GM23338 (cell line): Measurements from ENCODE around the gene PPP1R2. TPM values are rescaled to one million over a fixed set of nuclear protein-coding genes. Genes with fewer than 3 reads are reported as not detected.

ENCODE experiments used
- ATAC-seq: fragments of 200-7000 bp; cut with Tn5 transposase; 3 replicates; pipeline ENCODE4 v1.9.1; 2020
- DNase-seq: peaks from one replicate; pipeline ENCODE4 v3.0.0-alpha.2; 2015; ENCODE audit warnings: low spot score
- H2AFZ ChIP-seq: fragments of 200-600 bp; sonication (generic); 2 replicates; pipeline ENCODE4 v1.8.0; 2016; ENCODE audit warnings: antibody characterized with exemption, mild to moderate bottlenecking, moderate library complexity
- H3F3A ChIP-seq: fragments of 200-600 bp; sonication (generic); replicated peaks from 2 replicates; pipeline ENCODE4 v1.8.0; 2017; ENCODE audit warnings: antibody characterized with exemption, mixed run types, low read depth
- H3K27ac ChIP-seq: fragments of 200-600 bp; sonication (generic); 2 replicates; pipeline ENCODE4 v1.6.1; 2016; ENCODE audit warnings: low read depth
- H3K27me3 ChIP-seq: fragments of 200-600 bp; sonication (generic); 2 replicates; pipeline ENCODE4 v1.8.0; 2016; ENCODE audit warnings: mild to moderate bottlenecking, mixed run types, moderate library complexity; ENCODE audit not compliant: insufficient read depth
- H3K36me3 ChIP-seq: fragments of 200-600 bp; sonication (generic); 2 replicates; pipeline ENCODE4 v1.8.0; 2016; ENCODE audit warnings: mild to moderate bottlenecking; ENCODE audit not compliant: insufficient read depth
- H3K4me1 ChIP-seq: fragments of 200-600 bp; sonication (generic); 2 replicates; pipeline ENCODE4 v1.8.0; 2016; ENCODE audit warnings: mild to moderate bottlenecking, moderate library complexity; ENCODE audit not compliant: insufficient read depth
- H3K4me2 ChIP-seq: fragments of 200-600 bp; sonication (generic); 2 replicates; pipeline ENCODE4 v1.7.1; 2017; ENCODE audit warnings: mixed run types
- H3K4me3 ChIP-seq: fragments of 200-600 bp; sonication (generic); 2 replicates; pipeline ENCODE4 v1.6.1; 2016; ENCODE audit warnings: mixed run types
- H3K79me2 ChIP-seq: fragments of 200-600 bp; sonication (generic); replicated peaks from 2 replicates; pipeline ENCODE4 v1.8.0; 2017; ENCODE audit warnings: mild to moderate bottlenecking; ENCODE audit not compliant: insufficient read depth
- H3K9me2 ChIP-seq: fragments of 200-600 bp; sonication (generic); 2 replicates; pipeline ENCODE4 v1.8.0; 2017; ENCODE audit not compliant: insufficient read depth
- H4K20me1 ChIP-seq: fragments of 200-600 bp; sonication (generic); replicated peaks from 2 replicates; pipeline ENCODE4 v1.8.0; 2017; ENCODE audit warnings: mild to moderate bottlenecking; ENCODE audit not compliant: insufficient read depth
- H3K27ac Mint-ChIP-seq: 2 replicates; pipeline ENCODE4 v1.8.0; 2020; ENCODE audit warnings: inconsistent platforms, mild to moderate bottlenecking, moderate library complexity, mixed read lengths
- H3K27me3 Mint-ChIP-seq: 3 replicates; pipeline ENCODE4 v1.8.0; 2022; ENCODE audit warnings: low read depth, mild to moderate bottlenecking, moderate library complexity, mixed read lengths, inconsistent platforms; ENCODE audit not compliant: insufficient read depth, poor library complexity
- H3K36me3 Mint-ChIP-seq: 3 replicates; pipeline ENCODE4 v1.8.0; 2021; ENCODE audit warnings: low read depth, mild to moderate bottlenecking, inconsistent platforms, moderate library complexity, mixed read lengths
- H3K4me1 Mint-ChIP-seq: 3 replicates; pipeline ENCODE4 v1.8.0; 2020; ENCODE audit warnings: mild to moderate bottlenecking, inconsistent platforms, mixed read lengths
- H3K4me3 Mint-ChIP-seq: 3 replicates; pipeline ENCODE4 v1.8.0; 2021; ENCODE audit warnings: moderate library complexity, mild to moderate bottlenecking, inconsistent platforms, mixed read lengths
- H3K9me3 Mint-ChIP-seq: 3 replicates; pipeline ENCODE4 v1.8.0; 2020; ENCODE audit warnings: moderate library complexity, mild to moderate bottlenecking, inconsistent platforms, mixed read lengths
- ETS1 ChIP-seq: IDR thresholded peaks from 2 replicates; pipeline ENCODE4 v1.6.1; 2016; ENCODE audit warnings: antibody characterized with exemption
- EZH2 ChIP-seq: fragments of 200-600 bp; sonication (generic); IDR thresholded peaks from one replicate; pipeline ENCODE4 v1.8.0; 2017; ENCODE audit warnings: antibody characterized with exemption, mild to moderate bottlenecking, low read depth; ENCODE audit not compliant: unreplicated experiment
- JUNB ChIP-seq: IDR thresholded peaks from one replicate; pipeline ENCODE4 v1.6.1; 2016; ENCODE audit warnings: antibody characterized with exemption; ENCODE audit not compliant: unreplicated experiment
- POLR2AphosphoS5 ChIP-seq: IDR thresholded peaks from 2 replicates; pipeline ENCODE4 v1.6.1; 2016; ENCODE audit warnings: antibody characterized with exemption, low read depth
- STAT1 ChIP-seq: IDR thresholded peaks from one replicate; pipeline ENCODE4 v1.6.1; 2016; ENCODE audit warnings: antibody characterized with exemption; ENCODE audit not compliant: unreplicated experiment
- ZNF114 ChIP-seq: fragments of 250-450 bp; sonication (Bioruptor Pico); IDR thresholded peaks from 2 replicates; pipeline ENCODE4 v1.5.0; 2020; ENCODE audit warnings: mild to moderate bottlenecking, moderate library complexity
- ZNF331 ChIP-seq: fragments of 250-450 bp; sonication (Bioruptor Pico); IDR thresholded peaks from 2 replicates; pipeline ENCODE4 v1.5.0; 2020; ENCODE audit warnings: low read depth, mild to moderate bottlenecking, moderate library complexity
- ZNF462 ChIP-seq: fragments of 250-450 bp; sonication (Bioruptor Pico); IDR thresholded peaks from 2 replicates; pipeline ENCODE4 v1.5.0; 2020; ENCODE audit warnings: mild to moderate bottlenecking, moderate library complexity
- polyA plus RNA-seq: library from polyadenylated mRNA; unstranded; fragments of >200 nt; fragmentation: Nextera tagmentation; extraction: Ambion mirVana; gene quantifications from 2 replicates; pipeline ENCODE4 v1.2.1, GENCODE V29; 2016
- total RNA-seq: library from RNA; depleted of rRNA; stranded (reverse); fragments of >200 nt; shearing (Covaris generic); gene quantifications from 2 replicates; pipeline ENCODE4 v1.2.3, GENCODE V29; 2014
- TF ChIP-seq, protein P1 (sequence below): IDR thresholded peaks from one replicate; pipeline ENCODE4 v1.6.1; 2018; ENCODE audit warnings: antibody characterized with exemption; ENCODE audit not compliant: unreplicated experiment
- TF ChIP-seq, protein P2 (sequence below), 2 experiments: fragments of 200-600 bp in 1 of 2; sonication (generic) in 1 of 2; conservative IDR thresholded peaks; 2 replicates each; pipeline versions ENCODE4 v1.5.1 to v1.6.1; 2016 to 2017; ENCODE audit warnings: antibody characterized with exemption in 2 of 2, low read depth in 2 of 2, mild to moderate bottlenecking in 2 of 2, moderate library complexity in 1 of 2

Gene PPP1R2
- total and polyA plus RNA-seq, 2 experiments from 2014 or later = 45.9 to 46.8 TPM

DNA sequence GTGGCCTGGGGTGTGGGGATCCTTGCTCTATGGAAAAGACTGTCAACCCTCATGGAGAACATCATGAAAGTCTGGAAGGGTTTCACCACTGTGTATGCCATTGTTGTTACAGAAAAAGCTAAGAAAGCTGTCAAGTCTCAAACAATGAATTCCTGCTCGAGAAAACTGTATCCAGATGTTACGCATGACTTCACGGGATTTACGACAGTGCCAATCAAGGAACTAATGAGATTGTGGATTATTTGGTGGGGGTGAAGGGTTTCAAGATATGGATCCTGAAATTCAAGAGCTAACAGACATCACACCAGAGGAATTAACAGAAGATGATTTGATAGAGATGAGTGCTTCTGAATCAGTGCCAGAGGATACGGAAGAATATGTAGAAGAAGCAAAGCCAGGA lies 7.8 kb downstream of the PPP1R2 start:
- Mint-ChIP-seq H3K4me3 (no peak overlapping the region), H3K27ac (no peak overlapping the region), H3K9me3 (no peaks in the 10 kb centered on the region), H3K4me1 (no peaks in the 10 kb centered on the region), H3K36me3 (peaks cover 3% of the 10 kb centered on the region; the same call in 1 of the 3 replicates), H3K27me3 (no peaks in the 10 kb centered on the region)
- DNase-seq = no peak
- no peak overlapping the region for H3K4me2 ChIP-seq
- no peak overlapping the region for H3K27ac ChIP-seq
- peaks cover 92% of the 10 kb centered on the region for H3K79me2 ChIP-seq
- no peaks in the 10 kb centered on the region for H3K36me3 ChIP-seq
- ATAC-seq = no peak
- no peak overlapping the region for H3K4me3 ChIP-seq
- TF ChIP-seq ZNF114 (no peak), POLR2AphosphoS5 (no peak), ETS1 (no peak), STAT1 (no peak), EZH2 (no peak), ZNF331 (no peak)
- TF ChIP-seq, protein P1, sequence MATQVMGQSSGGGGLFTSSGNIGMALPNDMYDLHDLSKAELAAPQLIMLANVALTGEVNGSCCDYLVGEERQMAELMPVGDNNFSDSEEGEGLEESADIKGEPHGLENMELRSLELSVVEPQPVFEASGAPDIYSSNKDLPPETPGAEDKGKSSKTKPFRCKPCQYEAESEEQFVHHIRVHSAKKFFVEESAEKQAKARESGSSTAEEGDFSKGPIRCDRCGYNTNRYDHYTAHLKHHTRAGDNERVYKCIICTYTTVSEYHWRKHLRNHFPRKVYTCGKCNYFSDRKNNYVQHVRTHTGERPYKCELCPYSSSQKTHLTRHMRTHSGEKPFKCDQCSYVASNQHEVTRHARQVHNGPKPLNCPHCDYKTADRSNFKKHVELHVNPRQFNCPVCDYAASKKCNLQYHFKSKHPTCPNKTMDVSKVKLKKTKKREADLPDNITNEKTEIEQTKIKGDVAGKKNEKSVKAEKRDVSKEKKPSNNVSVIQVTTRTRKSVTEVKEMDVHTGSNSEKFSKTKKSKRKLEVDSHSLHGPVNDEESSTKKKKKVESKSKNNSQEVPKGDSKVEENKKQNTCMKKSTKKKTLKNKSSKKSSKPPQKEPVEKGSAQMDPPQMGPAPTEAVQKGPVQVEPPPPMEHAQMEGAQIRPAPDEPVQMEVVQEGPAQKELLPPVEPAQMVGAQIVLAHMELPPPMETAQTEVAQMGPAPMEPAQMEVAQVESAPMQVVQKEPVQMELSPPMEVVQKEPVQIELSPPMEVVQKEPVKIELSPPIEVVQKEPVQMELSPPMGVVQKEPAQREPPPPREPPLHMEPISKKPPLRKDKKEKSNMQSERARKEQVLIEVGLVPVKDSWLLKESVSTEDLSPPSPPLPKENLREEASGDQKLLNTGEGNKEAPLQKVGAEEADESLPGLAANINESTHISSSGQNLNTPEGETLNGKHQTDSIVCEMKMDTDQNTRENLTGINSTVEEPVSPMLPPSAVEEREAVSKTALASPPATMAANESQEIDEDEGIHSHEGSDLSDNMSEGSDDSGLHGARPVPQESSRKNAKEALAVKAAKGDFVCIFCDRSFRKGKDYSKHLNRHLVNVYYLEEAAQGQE = no peak
- TF ChIP-seq, protein P2, sequence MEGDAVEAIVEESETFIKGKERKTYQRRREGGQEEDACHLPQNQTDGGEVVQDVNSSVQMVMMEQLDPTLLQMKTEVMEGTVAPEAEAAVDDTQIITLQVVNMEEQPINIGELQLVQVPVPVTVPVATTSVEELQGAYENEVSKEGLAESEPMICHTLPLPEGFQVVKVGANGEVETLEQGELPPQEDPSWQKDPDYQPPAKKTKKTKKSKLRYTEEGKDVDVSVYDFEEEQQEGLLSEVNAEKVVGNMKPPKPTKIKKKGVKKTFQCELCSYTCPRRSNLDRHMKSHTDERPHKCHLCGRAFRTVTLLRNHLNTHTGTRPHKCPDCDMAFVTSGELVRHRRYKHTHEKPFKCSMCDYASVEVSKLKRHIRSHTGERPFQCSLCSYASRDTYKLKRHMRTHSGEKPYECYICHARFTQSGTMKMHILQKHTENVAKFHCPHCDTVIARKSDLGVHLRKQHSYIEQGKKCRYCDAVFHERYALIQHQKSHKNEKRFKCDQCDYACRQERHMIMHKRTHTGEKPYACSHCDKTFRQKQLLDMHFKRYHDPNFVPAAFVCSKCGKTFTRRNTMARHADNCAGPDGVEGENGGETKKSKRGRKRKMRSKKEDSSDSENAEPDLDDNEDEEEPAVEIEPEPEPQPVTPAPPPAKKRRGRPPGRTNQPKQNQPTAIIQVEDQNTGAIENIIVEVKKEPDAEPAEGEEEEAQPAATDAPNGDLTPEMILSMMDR (conservative IDR thresholded peaks at IDR 0.05; ENCODE audit: low read depth in 2 of 2) = no peak
- H3K4me1 ChIP-seq = no peaks in the 10 kb centered on the region
- peaks cover 15% of the 10 kb centered on the region for H4K20me1 ChIP-seq
- H2AFZ ChIP-seq = no peak overlapping the region
- no peaks in the 10 kb centered on the region for H3K27me3 ChIP-seq
- no peaks in the 10 kb centered on the region for H3K9me2 ChIP-seq
- H3F3A ChIP-seq = no peaks in the 10 kb centered on the region

GRCh38 chr3:195532834-195533233 lies 10.3 kb downstream of the PPP1R2 start:
- H3K4me3 ChIP-seq = no peak overlapping the region
- no peaks in the 10 kb centered on the region for H3K36me3 ChIP-seq
- H4K20me1 ChIP-seq = peaks cover 18% of the 10 kb centered on the region
- no peak overlapping the region for H3K27ac Mint-ChIP-seq
- H3K27me3 ChIP-seq = no peaks in the 10 kb centered on the region
- H3K4me2 ChIP-seq = no peak overlapping the region
- H3K79me2 ChIP-seq = peaks cover 73% of the 10 kb centered on the region
- no peaks in the 10 kb centered on the region for H3K4me1 ChIP-seq
- H3K4me1 Mint-ChIP-seq = no peaks in the 10 kb centered on the region
- no peak overlapping the region for H2AFZ ChIP-seq
- H3K9me2 ChIP-seq = no peaks in the 10 kb centered on the region
- H3K27ac ChIP-seq = no peak overlapping the region
- no peaks in the 10 kb centered on the region for H3K9me3 Mint-ChIP-seq
- H3K27me3 Mint-ChIP-seq = no peaks in the 10 kb centered on the region
- H3K36me3 Mint-ChIP-seq = peaks cover 3% of the 10 kb centered on the region; the same call in 1 of the 3 replicates
- ATAC-seq = no peak
- H3F3A ChIP-seq = no peaks in the 10 kb centered on the region
- no peak overlapping the region for H3K4me3 Mint-ChIP-seq
- DNase-seq = no peak
- no peak for TF ChIP-seq EZH2
- TF ChIP-seq ZNF462 (CRISPR knock-in tag) = no peak
- TF ChIP-seq JUNB = no peak
